HG03575 (cell line): ENCODE results near the gene TBCEL.
"Not testable (repeated sequence)": the region's sequence is repeated elsewhere in the genome, so short reads cannot be mapped to it uniquely, and the experiment has no call there.

Experiments used
- ATAC-seq: cut with Tn5 transposase; IDR thresholded peaks from one replicate; pipeline ENCODE4 v1.9.1; 2021; ENCODE audit not compliant: unreplicated experiment, insufficient number of reproducible peaks, low FRiP score; ENCODE audit errors: extremely low read depth

The TBCEL gene

DNA sequence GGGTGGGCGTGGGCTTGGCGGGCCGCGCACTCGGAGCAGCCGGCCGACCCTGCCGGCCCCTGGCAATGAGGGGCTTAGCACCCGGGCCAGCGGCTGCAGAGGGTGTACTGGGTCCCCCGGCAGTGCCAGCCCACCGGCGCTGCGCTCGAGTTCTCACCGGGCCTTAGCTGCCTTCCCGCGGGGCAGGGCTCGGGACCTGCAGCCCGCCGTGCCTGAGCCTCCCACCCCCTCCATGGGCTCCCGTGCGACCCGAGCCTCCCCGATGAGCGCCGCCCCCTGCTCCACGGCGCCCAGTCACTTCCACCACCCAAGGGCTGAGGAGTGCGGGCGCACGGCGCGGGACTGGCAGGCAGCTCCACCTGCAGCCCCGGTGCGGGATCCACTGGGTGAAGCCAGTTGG, 2.2 kb upstream of the TBCEL start:
- ATAC-seq: not testable (repeated sequence)

DNA sequence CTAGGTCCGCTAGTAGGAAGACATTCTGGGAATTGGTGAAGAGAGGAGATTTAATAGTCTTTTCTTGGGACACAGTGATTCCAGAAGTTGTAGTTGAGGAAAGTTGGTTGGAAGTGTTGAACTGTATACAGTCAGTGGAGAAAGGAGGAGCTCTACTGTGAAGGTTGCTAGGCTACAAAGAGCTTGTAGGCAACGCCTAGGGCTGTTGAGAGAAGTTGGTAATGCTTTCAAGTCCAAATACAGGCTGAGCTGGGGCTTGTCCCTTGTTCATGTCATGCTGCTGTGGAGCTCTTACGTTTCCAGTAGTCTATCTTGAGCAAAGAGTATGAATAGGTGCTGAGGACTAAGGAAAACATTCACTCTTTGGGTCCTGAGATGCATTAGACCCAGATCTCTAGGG, 1.1 kb downstream of the TBCEL start:
- ATAC-seq: no peak

DNA sequence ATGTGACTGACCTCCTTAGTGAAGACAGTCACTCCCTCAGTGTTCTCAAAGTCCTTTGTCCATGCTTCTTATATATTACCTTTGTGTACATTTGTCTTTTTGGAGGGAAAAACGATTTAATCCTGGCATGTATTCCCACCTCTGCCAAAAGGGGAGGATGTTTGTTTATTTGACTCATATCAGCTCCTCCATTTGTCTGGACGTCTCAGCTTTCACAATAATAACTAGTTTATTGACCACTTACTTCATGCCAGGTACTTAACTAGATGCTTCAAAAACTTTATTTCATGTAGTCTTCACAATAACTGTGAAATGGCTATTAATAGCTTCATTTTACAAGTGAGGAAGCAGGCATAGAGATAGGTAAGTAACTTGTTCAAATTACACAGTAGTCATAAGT, 5.3 kb downstream of the TBCEL start:
- no peak for ATAC-seq

DNA sequence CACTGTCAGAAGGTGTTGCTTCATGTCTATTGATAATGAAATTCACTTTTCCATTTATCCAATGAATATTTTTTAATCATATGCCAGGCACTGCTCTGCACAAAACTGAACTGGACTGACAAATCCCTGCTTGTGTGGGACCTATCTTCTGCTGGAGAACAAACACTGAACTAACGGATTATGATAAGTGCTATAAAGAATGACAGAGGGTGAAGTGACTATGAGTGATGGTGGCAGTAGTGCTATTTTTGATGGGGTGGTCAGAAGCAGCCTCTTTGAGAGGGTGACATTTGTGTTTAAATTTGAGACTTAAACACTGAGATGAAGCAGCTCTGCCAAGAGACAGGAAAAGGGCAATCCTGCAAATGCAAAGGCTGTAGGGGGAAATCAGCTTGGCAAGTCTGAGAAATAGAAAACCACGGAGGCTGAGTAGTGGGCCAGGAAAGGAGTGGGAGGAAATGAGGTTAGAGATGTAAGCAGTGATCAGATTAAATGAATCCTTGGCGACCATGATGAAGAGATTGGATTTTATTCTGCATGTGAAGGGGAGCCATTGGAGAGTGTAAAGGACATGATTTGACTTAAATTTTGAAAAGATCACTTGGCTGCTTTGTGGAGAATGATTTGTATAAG, 6.0 kb downstream of the TBCEL start:
- no peak for ATAC-seq

DNA sequence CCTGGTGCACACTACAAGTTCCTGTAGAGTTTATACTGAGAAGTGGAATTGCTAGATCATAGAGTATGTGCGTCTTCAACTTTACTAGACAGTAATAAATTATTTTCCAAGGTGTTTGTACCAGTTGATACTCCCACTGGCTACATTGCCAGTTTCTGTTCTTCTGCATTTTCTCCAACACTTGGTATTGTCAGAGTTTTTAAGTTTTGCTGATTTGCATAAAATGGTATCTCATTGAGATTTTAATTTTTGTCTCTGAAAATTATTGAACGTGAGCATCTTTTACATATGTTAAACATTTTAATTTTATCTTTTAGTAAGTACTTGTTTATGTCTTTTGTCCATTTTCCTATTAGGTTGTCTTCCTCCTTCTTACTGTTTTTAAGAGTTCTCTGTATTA, 7.3 kb downstream of the TBCEL start:
- no peak for ATAC-seq

DNA sequence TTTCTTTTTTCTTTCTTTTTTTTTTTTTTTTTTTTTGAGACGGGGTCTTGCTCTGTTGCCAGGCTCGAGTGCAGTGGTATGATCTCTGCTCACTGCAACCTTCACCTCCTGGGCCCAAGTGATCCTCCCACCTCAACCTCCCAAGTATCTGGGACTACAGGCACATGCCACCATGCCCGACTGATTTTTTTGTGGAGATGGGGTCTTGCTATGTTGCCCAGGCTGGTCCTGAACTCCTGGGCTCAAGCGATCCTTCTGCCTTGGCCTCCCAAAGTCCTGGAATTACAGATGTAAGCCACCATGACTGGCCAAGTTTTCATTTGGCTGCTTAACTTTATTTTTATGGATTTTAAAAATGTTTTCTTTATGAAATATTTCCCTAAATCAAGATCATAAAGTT, 7.7 kb downstream of the TBCEL start:
- ATAC-seq: not testable (repeated sequence)

DNA sequence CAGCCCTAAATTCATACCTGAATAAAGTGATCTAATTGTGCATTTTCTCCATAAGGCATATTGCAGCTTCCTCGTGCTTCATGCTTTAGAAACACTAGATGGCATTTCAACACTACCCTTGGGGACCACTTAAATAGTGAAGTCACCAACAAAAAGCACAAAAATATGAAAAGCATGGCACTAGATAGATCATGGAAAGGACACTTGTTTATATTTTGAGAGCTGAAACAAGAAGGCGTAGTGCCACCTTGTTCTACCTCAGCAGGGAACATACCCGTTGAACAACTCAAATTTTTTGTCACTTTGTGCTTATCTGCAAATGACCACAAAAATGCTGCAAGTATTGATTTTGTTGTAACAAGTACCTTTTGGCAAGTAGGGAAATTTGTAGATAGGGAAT, 8.6 kb downstream of the TBCEL start:
- ATAC-seq: no peak

DNA sequence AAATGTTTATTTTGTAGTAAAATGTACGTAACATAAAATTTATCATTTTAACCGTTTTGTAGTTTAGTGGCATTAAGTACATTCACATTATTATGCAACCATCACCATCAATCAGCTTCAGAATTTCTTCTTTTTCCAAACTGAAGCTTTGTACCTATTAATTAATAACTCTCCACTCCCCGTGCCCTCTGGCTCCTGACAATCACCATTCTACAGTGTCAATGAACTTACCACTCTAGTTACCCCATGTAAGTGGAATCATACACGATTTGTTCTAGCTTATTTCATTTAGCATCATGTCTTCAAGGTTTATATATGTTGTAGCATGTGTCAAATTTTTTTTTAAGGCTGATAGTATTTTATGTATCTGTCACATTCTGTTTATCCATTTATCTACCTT, 9.7 kb downstream of the TBCEL start:
- ATAC-seq: no peak

DNA sequence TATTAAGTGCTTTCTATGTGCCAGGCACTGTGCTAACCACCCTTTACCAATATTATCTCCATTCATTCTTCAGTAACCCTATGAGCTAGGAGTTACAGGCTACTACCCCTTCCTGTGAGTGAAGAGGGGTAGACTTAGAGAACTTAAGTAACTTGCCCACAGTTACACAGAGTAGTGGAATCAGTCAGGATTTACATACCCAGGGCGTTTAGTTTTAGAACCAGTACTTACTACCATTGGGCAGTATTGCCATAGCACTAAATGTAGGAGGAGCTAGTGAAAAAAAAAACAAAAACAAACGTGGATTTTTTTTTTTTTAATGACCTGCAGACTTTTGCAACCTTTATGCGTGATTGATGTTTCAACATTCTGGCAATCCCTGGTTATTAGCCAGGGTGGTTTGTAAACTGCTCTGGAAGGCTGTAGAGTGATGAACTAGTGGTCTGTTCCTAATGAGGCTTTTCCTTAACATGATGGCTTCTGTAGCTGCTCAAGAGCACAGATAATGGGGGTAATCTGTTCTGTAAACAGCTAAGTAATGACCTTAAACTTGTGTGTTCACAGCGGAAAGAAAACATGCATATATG, 11.4 kb downstream of the TBCEL start:
- no peak for ATAC-seq

DNA sequence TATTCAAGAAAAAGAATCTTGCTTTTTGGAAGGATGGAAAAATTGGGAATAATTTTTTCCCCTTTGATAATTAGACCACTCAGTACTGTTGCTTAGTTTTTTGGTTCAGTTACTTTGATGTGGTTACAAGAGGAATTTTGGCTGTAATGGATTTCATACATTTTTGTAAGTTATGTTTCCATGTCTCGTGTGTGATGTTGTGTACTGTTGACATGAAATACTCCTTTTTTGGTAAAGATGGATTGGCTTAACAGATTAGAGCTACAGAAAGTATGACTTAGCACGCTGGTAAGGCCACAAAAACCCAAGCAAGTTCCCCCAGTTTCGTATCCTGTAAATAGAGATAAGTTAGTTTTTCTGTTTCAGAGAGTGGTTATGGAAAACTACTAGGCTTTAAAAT, 11.9 kb downstream of the TBCEL start:
- ATAC-seq: no peak

DNA sequence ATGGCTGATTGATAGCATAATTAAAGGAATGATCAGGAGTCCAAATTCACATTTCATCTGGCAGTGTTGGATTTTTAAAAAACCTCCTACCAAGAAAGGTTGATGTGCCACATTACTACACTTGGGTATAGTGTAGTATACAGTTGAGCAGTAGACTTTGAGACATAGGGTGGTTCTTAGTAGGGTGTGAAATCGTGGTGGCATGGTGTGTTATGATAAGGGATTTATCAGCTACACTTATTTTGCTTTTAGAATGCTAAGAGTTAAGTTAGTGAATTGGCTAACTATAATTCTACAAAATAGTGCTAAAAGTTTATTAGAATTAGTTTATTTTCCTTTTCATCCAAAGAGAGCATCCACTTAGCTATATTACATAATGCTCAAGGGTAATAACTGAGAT, 13.1 kb downstream of the TBCEL start:
- ATAC-seq: no peak

DNA sequence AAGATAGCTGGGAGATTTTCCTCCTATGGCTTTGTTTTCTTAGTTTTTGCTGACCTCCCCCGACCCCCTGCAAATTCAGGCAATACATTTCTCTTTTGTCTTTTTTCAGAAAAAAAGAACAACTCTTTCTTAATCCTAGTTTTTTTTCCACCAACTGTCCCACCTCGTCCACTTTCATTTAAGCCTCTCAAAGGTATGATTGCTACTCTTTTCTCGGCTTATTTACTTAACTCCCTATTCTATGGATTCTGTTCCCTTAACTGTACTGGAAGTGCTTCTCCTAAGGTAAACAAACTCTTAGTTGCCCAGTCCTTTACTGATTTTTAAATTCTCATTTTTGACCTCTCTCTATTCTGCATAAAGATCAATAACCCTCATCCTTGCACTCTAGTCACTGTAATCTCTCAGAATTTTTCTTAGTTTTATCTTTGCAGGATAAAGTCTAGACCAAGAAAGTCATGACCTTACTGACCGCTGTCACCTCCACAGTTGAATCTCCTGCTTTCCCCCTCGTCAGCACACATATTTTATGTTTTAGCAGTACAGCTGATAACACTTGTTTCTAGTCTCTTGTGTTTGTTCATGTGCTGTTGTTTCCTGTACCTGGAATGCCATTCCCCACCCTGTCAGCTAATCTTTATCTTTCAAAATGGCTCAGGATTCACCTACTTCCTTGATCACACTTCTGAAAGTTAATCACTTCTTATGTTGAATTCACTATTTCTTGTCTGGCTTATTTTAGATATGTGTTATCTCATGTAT, 14.9 kb downstream of the TBCEL start:
- ATAC-seq: no peak

DNA sequence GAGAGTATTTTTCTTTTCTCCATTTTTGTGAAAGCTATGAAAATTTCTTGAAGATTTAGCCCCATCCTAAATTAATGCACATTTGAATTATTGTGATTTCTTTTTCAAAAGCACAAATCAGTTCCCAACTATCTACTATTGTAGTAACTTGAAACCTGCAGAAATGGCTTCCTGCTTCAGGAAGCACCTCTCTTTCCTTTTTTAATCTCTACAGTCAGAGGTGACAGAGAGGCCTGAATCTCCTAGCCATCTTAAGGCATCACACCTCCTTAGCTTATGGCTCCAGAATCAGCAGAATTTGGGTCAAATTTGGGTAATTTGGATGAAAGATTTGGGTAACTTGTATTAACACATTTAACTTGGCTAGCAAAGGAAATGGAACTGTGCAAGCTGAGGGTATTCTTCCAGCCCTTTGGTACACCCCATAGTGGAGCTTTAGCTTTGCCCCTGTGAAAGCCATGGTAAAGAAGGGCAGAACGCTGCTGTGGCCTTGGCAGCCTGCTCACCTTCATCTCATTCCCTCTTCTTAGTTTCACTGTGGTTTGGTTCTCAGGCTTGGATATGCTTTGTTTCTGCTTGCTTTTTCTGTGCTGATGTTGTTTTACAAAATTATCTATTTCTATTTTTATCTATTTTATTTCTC, 16.2 kb downstream of the TBCEL start:
- ATAC-seq: no peak

DNA sequence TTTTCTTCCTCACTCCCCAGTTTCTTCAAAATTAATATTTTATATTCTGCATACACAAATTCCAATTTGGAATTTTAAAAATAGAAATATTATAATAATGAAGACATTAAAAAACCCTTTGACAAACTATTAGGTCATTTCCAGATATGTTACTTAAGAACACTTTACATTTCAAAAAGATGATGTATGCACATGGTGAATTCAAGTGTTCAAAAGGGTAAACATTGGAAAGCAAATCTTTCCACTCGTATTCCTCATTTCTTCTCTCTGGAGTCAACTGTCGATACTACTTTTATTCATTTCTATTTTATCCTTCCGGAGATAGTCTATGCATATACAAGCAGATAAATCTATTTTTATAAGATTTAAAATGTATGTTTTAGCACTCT, 16.7 kb downstream of the TBCEL start:
- ATAC-seq: no peak

DNA sequence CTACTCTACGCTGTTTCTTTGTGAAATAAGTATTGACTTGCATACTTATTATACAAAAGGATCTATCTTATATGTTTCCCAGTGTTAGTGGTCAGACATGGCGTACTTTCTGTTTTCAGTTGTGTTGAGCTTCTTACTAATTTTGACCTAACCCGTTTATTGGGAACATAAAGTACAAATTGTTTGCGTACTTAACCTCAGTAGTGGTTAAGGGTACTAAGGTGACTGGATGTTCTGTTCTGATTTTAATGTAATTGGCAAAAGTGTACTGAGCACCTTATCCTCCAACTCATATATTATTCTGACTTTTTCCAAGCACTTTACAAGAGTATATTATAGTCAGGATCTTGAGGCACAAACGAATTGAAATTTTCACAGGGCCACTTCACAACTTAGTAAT, 17.2 kb downstream of the TBCEL start:
- no peak for ATAC-seq

DNA sequence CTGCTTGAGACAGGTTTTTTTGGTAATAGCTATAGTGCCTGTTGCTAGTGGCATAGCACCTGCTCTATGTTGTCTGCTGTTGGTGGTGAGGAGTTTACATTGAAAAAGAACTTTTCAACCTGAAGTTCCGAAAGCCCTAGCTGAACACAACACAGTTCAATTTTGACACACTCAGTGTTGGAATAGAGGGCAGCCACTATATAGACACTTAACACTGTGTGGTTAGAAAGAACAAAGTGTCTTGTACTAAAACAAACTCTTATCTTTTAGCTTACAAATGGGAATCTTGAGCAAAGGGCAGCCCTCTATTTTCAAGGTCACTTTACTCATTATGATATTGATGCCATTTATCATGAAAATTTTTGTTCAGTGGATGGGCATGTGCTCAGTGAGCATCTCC, 18.4 kb downstream of the TBCEL start:
- ATAC-seq: no peak

DNA sequence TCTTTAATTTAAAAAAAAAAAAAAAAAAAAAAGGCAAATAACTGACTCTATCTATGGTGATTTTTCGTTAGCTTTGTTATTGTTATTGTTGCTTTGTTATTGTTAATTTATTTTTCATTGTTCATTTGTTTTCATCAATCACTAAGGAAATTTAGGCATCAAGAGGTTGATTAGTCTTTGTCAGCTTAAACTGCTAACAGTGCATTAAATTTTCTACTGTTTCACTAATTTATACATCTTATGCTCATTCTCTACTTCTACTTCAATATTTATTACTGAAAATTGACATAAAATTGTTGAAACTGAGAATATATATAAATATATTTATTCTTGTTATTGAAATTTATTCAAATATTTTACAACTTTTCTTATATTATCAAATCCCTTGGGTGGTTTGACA, 24.0 kb downstream of the TBCEL start:
- no peak for ATAC-seq

DNA sequence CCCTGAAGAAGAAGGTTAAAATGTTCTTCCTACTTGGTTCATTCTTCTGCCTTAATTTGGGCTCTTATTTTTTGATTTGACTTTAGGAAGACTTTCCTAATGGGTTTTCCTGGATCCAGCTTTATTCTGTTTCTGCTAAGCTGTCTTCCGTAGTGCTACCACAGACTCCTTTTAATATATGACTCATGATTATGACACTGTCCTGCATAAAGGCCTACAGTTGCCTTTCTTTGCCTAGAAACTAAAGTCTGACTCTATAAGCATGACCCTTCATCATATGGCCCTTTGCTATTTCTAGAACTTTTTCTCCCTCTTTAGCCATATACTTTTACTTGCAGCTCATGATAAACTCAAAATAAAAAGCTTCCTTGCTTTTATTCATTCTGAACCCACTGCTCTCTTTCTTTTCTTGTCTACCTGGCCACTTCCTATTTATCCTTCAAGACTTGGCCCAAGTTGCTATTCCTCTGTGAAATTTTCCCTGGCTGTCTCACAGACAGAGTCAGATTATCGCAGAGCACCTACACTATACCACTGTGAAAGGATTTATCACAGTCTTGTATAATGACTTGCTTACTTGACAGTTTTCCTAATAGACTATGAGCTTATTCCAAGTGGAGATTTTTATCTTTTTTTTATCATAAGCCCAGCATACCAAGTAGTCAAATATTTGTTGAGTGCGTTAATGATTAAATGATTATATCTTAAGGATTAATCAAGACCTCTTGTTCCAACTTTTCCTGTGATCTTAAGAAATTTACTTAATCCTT, 24.7 kb downstream of the TBCEL start:
- ATAC-seq: no peak

DNA sequence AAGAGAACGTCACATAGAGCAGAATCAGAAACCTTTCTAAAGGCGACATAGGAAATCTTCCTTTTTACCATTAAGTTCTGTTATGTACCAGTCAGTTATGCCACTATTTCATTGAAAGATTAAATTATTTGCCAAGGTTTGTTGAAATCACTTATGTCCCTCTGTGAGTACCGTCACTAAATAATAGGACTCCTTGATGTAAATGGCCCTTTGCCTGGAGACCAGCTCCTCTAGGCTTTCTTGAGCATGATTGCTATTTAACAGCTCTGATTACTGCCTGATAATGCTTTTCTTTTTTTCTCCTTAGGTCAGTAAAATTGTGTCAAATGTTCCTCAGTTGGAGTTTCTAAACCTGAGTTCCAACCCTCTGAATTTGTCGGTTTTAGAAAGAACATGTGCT, 29.3 kb downstream of the TBCEL start:
- ATAC-seq: no peak
